ENCODE measurements around the gene S1PR3.
"Not testable (repeated sequence)": the region's sequence is repeated elsewhere in the genome, so short reads cannot be mapped to it uniquely, and the experiment has no call there.

S1PR3 gene

DNA sequence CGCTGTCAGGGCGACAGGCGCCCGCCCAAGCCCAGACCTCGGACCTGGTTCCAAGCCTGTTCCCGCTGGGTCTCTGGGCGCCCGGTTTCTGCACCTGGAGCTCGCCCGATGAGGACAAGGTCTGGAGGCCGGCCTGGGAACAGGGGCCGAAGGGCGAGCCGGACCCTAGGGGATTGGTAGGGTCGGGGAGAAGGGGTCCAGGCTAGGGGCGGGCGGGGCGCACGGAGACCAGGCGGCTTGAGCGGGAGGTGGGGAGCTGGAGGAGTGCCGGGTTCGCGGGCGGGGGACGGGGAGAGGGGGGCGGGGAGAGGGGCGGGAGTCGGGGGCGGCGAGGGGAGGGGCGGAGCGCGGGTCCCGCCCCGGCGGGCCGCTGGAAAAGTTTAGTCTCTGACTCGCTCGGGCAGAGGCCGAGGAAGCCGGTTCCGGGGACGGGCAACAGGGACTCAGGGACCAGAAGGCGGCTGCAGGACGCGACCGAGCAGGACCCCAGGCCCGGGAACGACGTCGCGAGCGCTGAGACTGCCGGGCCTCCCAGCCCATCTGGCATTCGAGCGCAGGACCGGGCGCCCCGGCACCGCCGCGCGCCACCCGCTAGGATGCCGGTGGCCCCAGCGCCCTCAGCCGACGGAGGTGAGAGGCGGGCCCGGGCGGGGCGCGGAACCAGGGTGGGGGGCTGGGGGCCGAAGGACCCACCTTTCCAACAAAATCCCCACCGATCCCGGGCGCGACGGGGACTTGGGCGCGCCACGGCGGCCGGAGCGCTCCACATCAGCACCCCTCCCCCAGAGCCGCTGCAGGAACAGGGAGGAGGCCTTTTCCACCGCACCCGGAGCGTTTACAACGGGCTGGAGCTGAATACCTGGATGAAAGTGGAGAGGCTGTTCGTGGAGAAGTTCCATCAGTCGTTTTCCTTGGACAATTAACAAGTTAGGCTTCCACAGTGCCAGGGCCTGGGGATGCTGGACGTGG is at the start of gene S1PR3:
Gene S1PR3 (plus strand): TSS at position 403 of the 969 bp plus-strand sequence. CDS start 9,733 bp downstream, outside the sequence.
- DNase-seq (ENCODE audit: low spot score) = no peak

DNA sequence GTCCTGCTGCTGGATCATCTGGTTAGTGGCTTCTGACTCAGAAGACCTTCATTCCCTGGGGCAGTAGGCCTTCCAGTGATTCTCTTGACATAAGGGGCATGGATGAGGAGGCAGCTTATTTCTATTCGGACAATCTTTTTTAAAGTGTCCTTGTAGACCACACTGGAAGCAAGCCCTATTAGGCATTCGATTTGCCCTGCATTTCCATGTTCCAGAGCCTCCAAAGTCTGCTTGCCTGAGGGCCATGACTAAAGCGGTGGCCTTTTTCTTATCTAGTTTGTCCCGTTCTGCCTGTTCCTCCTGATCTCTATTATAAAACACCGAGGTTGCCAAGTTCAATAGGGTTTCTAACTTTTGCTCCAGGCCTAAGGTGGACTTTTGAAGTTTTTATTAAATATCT is 49.7 kb upstream of the S1PR3 start:
- DNase-seq (ENCODE audit: low spot score) = not testable (repeated sequence)

DNA sequence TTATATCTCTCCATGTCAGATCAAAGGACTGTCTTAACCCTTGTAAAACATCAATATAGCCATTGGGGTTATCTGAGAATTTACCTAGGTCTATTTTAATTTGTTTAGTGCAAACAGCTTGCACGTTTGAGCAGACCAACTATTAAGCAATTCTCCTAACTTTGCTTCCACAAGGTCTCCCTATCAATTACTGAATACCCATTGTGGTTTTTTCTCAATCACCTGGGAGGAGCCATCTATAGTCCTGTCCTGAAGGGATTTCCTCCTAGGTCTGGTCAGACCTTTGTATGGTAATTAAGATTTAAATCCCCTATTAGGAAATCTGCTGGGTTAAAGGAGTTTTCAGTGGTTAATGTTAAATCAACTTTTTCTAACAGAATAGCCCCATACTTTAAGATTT is 48.9 kb upstream of the S1PR3 start:
- no peak for DNase-seq (ENCODE audit: low spot score)

GRCh38 chr9:88945636-88946333 is 45.5 kb upstream of the S1PR3 start:
- no peak for DNase-seq (ENCODE audit: low spot score)

DNA sequence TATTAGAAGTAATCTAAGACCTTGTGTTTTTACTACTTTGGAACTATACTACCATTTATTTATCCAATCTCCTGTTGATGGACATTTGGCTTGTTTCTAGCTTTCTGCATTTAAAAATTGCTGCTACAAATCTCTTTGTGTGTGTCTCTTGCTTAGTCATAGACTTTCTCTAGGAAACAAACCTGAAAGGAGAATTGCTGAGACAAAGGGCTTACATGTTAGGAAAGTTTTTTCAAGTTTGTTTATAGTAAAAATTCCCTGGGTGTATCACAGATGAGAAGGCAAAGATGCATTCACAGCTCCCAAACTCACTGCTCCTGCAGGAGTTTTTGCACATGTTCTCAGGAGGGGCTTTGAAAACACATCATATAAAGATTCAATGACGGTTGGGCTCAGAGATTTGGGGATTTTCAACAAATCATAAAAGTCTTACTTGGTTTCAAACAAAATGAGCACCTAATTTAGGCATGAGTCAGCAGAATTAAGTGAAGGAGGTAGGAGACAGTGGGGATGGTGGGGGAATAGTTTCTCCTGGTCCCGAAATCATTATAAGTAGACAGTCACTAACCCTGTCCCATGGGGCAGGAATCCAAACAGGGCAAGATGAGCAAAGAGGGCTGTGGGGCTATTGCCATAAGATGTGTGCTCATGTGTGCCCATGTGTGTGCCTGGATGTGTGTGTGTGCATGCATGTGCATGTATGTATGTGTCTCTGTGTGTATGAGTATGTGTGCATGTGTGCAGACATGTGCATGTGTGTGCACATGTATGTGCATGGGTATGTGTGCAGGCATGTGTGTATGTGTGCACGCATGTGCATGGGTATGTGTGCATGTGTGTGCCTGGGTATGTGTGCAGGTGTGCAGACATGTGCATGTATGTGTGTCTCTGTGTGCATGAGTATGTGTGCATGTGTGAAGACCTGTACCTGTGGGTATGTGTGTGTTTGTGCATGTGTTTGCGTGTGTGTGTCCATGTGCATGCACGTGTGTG is 43.4 kb upstream of the S1PR3 start:
- no peak for DNase-seq (ENCODE audit: low spot score)

DNA sequence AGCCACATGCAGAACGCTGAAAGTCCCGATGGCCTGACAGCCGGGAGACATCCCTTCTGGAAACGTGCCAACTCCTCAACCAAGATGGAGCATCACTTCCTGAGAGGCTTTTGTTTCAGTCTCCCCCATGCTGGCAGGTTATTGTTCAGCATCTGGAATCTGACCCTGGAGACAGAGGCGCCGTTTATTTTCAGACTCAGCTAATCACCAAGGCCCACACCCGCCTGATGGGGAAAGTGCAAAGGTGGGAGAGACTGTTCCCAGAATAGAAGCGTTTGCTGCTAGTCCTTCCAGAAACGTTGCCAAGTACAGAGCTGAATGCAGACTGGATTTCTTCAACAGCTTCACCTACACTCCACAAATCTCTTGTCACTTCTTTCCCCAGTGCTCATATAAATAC is 41.8 kb upstream of the S1PR3 start:
- no peak for DNase-seq (ENCODE audit: low spot score)

DNA sequence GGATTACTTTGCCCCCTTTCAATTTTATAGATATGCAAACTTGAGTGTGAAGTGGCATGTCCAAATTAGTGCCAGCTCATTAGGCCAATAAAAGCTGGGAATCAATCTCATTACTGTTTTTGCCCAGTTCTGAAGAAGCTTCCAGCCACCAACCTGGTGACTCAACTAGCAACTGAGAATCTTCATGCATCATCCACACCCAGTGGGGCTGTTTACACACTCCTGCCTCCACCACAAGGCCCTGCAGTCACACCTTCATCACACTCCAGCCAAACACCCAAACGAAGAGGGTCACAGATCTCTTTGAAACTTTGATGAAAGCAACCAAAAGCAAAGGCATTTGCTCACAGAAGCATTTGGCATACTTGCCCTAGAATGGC is 41.3 kb upstream of the S1PR3 start:
- DNase-seq (ENCODE audit: low spot score) = no peak

DNA sequence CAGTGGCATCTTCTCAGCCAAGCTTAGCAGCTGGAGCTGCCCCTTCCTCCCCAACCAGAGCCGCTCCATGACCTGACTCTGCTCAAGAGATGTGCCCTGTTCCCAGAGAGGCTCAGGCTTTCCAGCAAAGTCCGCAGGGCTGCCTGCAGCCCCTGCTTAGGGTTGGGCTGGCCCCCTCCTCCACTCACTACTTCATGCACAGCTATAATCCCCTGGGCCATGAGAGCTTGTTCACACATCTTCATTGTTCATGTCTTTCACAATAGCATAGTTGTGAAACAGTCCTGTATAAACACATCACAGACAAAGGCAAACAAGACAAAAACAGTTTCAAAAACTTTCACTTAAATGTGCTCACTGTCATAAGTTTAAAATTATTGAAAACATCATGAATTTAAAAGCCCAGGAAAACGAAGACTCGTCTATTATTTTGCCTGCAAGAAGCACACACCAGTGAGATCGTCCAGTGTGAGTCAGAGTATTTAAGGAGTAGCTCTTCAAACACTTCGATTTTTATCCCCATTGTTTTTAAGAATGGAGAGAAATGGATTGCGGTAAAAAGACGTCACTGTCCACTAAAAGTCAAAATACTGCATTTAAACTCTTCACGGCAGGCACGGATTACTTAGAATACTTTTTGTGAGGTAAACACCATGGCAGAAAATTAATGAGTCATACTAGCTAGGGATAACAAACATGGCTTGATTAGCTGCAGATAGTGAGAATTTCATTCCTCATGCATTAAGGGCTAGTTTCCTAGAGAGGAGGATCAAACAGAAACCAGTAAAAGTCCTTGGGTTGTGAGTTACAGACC is 40.7 kb upstream of the S1PR3 start:
- DNase-seq (ENCODE audit: low spot score) = no peak

GRCh38 chr9:88951155-88951542 is 40.1 kb upstream of the S1PR3 start:
- no peak for DNase-seq (ENCODE audit: low spot score)

- DNase-seq (ENCODE audit: low spot score) = no peak
These were observed 39.1 kb upstream of the S1PR3 start for GRCh38 chr9:88952086-88952615.

DNA sequence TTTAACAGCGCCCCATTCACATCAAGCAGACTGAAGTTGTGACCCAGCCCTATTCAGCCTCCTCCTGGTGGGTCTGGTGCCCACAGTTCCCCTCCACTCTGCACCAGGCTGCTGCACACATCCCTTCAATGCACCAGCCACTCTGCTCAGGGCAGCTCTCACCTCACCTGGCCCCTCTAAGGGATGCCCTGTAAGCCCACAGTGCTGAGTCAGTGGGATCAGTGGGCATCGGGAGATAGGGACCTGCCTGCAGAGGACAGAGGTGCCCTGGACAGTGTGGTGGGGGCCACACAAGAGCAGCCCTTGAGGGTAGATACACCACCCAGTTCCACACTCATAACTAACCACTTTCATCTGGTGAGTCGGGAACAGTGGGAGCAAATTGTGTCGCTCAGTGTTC is 38.3 kb upstream of the S1PR3 start:
- DNase-seq (ENCODE audit: low spot score) = no peak

- DNase-seq (ENCODE audit: low spot score) = no peak
These were observed 37.8 kb upstream of the S1PR3 start for GRCh38 chr9:88953381-88954029.

DNA sequence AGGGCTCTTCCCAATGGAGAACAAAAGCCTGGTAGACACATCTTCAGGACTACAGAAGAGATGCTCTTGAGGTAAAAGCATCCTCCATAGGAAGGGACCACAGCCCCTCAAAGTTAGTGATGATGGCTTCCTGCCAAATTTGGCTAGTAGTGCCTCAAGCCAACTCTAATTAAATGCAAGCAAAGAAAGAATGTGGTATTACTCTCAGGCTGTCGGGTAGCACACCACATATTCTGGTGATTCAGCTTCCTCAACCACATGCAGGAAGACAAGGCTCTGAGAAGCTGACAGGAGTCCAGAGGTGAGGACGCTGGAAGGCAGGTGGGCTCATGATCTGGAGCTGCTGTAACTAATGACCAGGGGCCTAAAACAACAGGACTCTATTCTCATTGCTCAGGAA is 37.2 kb upstream of the S1PR3 start:
- DNase-seq (ENCODE audit: low spot score) = no peak

DNA sequence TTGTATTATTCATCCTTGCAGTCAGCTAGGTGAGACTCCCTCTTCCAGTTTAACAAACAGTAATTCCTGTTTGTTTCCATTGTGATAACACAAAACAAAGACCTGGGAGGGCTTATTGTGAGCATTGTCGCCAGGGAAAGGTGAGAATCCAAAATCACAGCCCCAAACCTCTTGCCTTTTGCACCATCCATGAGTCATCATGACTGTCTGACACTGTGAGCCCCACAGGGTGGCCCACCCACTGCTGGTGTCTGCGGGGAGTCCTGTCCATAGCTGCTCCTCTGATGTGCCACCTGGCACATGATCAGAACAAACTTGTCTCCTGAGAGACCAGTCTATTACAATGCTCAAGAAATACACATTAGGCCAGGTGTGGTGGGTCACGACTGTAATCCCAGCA is 33.7 kb upstream of the S1PR3 start:
- no peak for DNase-seq (ENCODE audit: low spot score)

GRCh38 chr9:88959727-88960469 is 31.4 kb upstream of the S1PR3 start:
- DNase-seq (ENCODE audit: low spot score) = no peak

GRCh38 chr9:88960632-88961031 is 30.6 kb upstream of the S1PR3 start:
- DNase-seq (ENCODE audit: low spot score) = no peak

DNA sequence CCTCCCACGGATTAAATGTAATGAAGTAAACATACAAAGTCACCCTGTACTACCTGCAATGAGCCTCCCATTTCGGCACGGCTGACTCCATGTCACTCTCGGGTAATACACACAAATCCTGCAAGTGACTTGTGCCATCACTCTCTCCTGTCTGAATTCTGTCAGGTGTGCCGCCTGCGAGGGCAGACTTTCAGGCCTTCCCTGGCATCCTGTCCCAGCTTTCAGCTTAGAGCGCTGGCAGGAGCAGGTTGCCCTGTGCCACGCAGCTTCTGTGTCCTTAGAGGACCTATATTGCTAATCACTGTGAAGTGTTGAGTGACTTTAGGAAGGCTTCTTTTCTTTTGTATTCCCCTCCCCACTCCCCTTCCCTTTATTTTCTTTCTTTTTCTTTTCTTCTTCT is 25.8 kb upstream of the S1PR3 start:
- no peak for DNase-seq (ENCODE audit: low spot score)

DNA sequence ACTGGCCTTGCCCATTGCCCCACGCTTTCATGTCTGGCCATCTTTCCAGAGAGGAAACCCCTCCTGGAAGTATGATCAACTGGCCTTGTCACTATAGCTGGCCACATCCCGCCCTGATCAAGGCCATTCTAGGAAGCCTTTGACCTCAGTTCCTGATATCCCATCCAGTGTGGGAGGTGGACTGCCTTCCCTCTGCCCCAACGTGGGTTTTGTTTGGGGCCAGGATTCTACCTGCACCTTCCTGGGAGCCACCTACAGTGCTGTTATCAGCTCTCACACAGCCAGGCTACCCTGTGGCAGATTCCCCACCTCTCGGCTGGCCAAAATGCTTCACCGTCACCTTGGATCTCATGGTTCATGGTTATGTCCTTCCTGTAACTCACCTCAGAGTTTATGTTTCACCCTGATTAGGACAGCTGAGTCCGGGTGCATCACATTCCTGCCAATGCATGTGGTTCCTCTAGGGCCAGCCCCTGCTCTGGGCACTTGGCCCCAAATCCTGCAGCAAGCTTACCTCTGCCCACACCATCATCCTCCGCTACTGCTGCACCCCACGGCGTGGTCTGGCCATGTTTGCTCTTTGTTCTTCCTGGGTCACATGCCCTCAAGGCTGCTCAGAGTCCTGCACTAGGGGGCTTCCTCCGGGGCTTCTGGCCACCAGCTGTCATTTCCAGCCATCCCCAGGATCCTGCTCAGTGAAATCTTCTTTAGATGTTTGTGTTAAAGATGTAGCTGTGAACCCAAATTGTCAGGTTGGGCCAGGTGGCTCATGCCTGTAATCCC is 24.2 kb upstream of the S1PR3 start:
- no peak for DNase-seq (ENCODE audit: low spot score)

- DNase-seq (ENCODE audit: low spot score) = no peak
These were observed 22.5 kb upstream of the S1PR3 start for GRCh38 chr9:88968799-88969198.

Measured in CD4-positive, alpha-beta T cell treated with Interleukin-15 for 4 hours (primary cell).